Body of pancreas (tissue), 4 donors: Measurements from ENCODE around the gene GUCY2F. TPM values are rescaled to one million over a fixed set of nuclear protein-coding genes. Genes with fewer than 3 reads are reported as not detected.

Experiments
- ATAC-seq: fragments of 150-250 bp; one replicate; pipeline ENCODE4 v1.9.1; 2016
- DNase-seq, 4 donors: peaks; one replicate each; pipeline ENCODE4 v3.0.0-alpha.2; 2019
- H3K27ac ChIP-seq, 4 donors: fragments of 200-600 bp; sonication (generic); 1 replicate in 3 of 4; 2 replicates in 1 of 4; pipeline versions ENCODE4 v1.5.1 to v1.6.1; 2016 to 2019; ENCODE audit warnings: mild to moderate bottlenecking in 1 of 4, mixed read lengths in 1 of 4, moderate library complexity in 1 of 4
- H3K27me3 ChIP-seq, 2 donors: fragments of 200-600 bp; sonication (generic); one replicate each; pipeline ENCODE4 v1.6.0; 2016; ENCODE audit warnings: mild to moderate bottlenecking in 1 of 2
- H3K36me3 ChIP-seq, 2 donors: fragments of 200-600 bp; sonication (generic); replicated peaks in 1 of 2; 2 replicates each; pipeline ENCODE4 v1.5.1; 2016; ENCODE audit warnings: low read depth in 2 of 2; ENCODE audit not compliant: insufficient read depth in 1 of 2
- H3K4me1 ChIP-seq: fragments of 200-600 bp; sonication (generic); one replicate; pipeline ENCODE4 v1.6.0; 2016
- H3K4me3 ChIP-seq, 2 donors: fragments of 200-600 bp; sonication (generic); 1 replicate in 1 of 2; 2 replicates in 1 of 2; pipeline ENCODE4 v1.5.1; 2016 to 2019
- H3K9me3 ChIP-seq, 3 donors: fragments of 200-600 bp; sonication (generic); 1 replicate in 2 of 3; 2 replicates in 1 of 3; pipeline ENCODE4 v1.5.1; 2016
- POLR2A ChIP-seq, 3 donors: fragments of 450-650 bp; IDR thresholded peaks; one replicate each; pipeline ENCODE4 v1.6.1; 2016; ENCODE audit warnings: antibody characterized with exemption in 3 of 3, mild to moderate bottlenecking in 2 of 3
- WGBS, 2 donors: methylation state at CpG; one replicate each; pipeline ENCODE4 v1.1.5; 2017; 5-methylcytosine and 5-hydroxymethylcytosine counted together
- intact Hi-C: fragments of 100-400 bp; cut with DNase I; formaldehyde crosslinking; loops from one replicate; pipeline ENCODE4 v1.15.1; 2023
- total RNA-seq, 2 donors: library from RNA; depleted of rRNA; stranded (reverse); fragments of >200 nt; gene quantifications; one replicate each; pipeline ENCODE4 v1.1.0, GENCODE V29; 2016
- TF ChIP-seq, protein P1 (sequence below), 7 experiments: fragments of 450-650 bp in 4 of 7; fragments of 200-600 bp in 3 of 7; sonication (generic) in 3 of 7; IDR thresholded peaks; one replicate each; pipeline ENCODE4 v1.5.1; 2016 to 2019; ENCODE audit warnings: antibody characterized with exemption in 7 of 7

The GUCY2F gene
- total RNA-seq, result not detected

DNA sequence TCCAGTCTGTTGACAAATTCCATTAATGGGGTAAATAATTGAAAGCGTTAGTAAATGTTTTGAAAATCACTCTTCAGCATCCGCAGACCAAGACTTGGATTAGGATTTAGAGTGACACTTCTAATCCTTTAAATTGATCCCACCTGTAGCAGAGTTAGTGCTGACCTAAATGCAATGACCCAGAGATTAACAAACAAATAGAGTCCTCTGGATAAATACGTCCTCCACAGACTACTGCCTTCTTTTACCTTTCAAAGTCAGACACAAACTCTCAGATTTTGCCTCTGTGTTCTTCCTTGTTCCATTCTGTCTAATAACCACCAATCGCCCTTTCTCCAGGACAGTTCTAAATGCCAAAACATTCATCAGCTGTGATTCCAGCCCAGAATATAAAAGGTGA lies at the start of gene GUCY2F:
Gene GUCY2F (minus strand): TSS at position 101 of the 400 bp plus-strand sequence. CDS start 6,150 bp downstream, outside the sequence.
- no peaks in the 10 kb centered on the region for H3K36me3 ChIP-seq
- H3K27ac ChIP-seq, result no peak within 1 kb of the TSS
- no peak for ATAC-seq
- intact Hi-C loops, result no loop called here
- no peaks in the 10 kb centered on the region for H3K9me3 ChIP-seq
- no peaks in the 10 kb centered on the region for H3K4me1 ChIP-seq
- no peak for DNase-seq
- H3K4me3 ChIP-seq, result no peak within 1 kb of the TSS
- 29 to 50% methylated on average over 4 of the region's 4 CpGs for WGBS, 2 donors
- no peak for TF ChIP-seq POLR2A (IDR thresholded peaks at IDR 0.05)
- TF ChIP-seq, protein P1, sequence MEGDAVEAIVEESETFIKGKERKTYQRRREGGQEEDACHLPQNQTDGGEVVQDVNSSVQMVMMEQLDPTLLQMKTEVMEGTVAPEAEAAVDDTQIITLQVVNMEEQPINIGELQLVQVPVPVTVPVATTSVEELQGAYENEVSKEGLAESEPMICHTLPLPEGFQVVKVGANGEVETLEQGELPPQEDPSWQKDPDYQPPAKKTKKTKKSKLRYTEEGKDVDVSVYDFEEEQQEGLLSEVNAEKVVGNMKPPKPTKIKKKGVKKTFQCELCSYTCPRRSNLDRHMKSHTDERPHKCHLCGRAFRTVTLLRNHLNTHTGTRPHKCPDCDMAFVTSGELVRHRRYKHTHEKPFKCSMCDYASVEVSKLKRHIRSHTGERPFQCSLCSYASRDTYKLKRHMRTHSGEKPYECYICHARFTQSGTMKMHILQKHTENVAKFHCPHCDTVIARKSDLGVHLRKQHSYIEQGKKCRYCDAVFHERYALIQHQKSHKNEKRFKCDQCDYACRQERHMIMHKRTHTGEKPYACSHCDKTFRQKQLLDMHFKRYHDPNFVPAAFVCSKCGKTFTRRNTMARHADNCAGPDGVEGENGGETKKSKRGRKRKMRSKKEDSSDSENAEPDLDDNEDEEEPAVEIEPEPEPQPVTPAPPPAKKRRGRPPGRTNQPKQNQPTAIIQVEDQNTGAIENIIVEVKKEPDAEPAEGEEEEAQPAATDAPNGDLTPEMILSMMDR (IDR thresholded peaks at IDR 0.05), result no peak
- H3K27me3 ChIP-seq, result no peaks in the 10 kb centered on the region

- no peak for ATAC-seq
Measured at GRCh38 chrX:109519001-109519400, 37.1 kb upstream of the GUCY2F start.

DNA sequence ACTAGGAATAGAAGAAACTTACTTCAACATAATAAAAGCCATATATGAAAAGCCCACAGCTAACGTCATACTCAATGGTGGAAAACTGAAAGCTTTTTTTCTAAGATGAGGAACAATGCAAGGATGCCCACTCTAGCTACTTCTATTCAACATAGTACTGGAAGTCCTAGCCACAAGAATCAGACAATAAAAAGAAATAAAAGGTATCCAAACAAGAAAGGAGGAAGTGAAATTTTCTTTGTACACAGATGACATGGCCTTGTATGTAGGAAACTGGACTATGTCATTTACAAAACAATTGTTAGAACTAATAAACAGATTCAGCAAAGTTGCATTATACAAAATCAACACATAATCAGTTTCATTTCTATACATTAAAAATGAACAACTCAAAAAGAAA lies 29.2 kb upstream of the GUCY2F start:
- 67 to 86% methylated on average over 1 of the region's 1 CpG for WGBS, 2 donors
- H3K27me3 ChIP-seq, result no peaks in the 10 kb centered on the region
- no peak for DNase-seq
- H3K27ac ChIP-seq, result no peak overlapping the region
- no peaks in the 10 kb centered on the region for H3K36me3 ChIP-seq
- intact Hi-C loops, result no loop called here
- TF ChIP-seq, protein P1 (IDR thresholded peaks at IDR 0.05), result no peak
- TF ChIP-seq POLR2A (IDR thresholded peaks at IDR 0.05), result no peak
- no peak overlapping the region for H3K4me3 ChIP-seq
- H3K4me1 ChIP-seq, result no peaks in the 10 kb centered on the region
- no peak for ATAC-seq
- H3K9me3 ChIP-seq, result no peaks in the 10 kb centered on the region

More at GRCh38 chrX:109519001-109519400, 37.1 kb upstream of the GUCY2F start:
- Histone ChIP-seq H3K27ac (no peak overlapping the region), H3K27me3 (no peaks in the 10 kb centered on the region), H3K4me3 (no peak overlapping the region), H3K36me3 (no peaks in the 10 kb centered on the region), H3K9me3 (no peaks in the 10 kb centered on the region), H3K4me1 (no peaks in the 10 kb centered on the region)
- intact Hi-C loops, result no loop called here
- DNase-seq, result no peak
- WGBS, 2 donors, result 86 to 88% methylated on average over 1 of the region's 1 CpG
- TF ChIP-seq, protein P1 (IDR thresholded peaks at IDR 0.05), result no peak
- no peak for TF ChIP-seq POLR2A (IDR thresholded peaks at IDR 0.05)

GRCh38 chrX:109508915-109509314 lies 27.0 kb upstream of the GUCY2F start:
- Histone ChIP-seq H3K27ac (no peak overlapping the region), H3K4me3 (no peak overlapping the region), H3K27me3 (no peaks in the 10 kb centered on the region), H3K36me3 (no peaks in the 10 kb centered on the region), H3K4me1 (no peaks in the 10 kb centered on the region), H3K9me3 (no peaks in the 10 kb centered on the region)
- ATAC-seq (no peak), DNase-seq (no peak)
- intact Hi-C loops, result no loop called here
- no peak for TF ChIP-seq POLR2A (IDR thresholded peaks at IDR 0.05)
- TF ChIP-seq, protein P1 (IDR thresholded peaks at IDR 0.05), result no peak

GRCh38 chrX:109501176-109501575 lies 19.3 kb upstream of the GUCY2F start:
- H3K4me3 ChIP-seq, result no peak overlapping the region
- H3K27me3 ChIP-seq, result no peaks in the 10 kb centered on the region
- intact Hi-C loops, result no loop called here
- no peaks in the 10 kb centered on the region for H3K9me3 ChIP-seq
- DNase-seq, result no peak
- H3K4me1 ChIP-seq, result no peaks in the 10 kb centered on the region
- WGBS, 2 donors, result 33 to 55% methylated on average over 3 of the region's 3 CpGs
- TF ChIP-seq, protein P1 (IDR thresholded peaks at IDR 0.05), result no peak
- no peak for TF ChIP-seq POLR2A (IDR thresholded peaks at IDR 0.05)
- no peaks in the 10 kb centered on the region for H3K36me3 ChIP-seq
- ATAC-seq, result no peak
- no peak overlapping the region for H3K27ac ChIP-seq
